ENCODE measurements around the gene TMEM212. TPM values are rescaled to one million over a fixed set of nuclear protein-coding genes. Genes with fewer than 3 reads are reported as not detected.

Gene TMEM212
- total and polyA plus RNA-seq, 4 donors, result 1.5 to 16.5 (median 8.1) TPM

DNA sequence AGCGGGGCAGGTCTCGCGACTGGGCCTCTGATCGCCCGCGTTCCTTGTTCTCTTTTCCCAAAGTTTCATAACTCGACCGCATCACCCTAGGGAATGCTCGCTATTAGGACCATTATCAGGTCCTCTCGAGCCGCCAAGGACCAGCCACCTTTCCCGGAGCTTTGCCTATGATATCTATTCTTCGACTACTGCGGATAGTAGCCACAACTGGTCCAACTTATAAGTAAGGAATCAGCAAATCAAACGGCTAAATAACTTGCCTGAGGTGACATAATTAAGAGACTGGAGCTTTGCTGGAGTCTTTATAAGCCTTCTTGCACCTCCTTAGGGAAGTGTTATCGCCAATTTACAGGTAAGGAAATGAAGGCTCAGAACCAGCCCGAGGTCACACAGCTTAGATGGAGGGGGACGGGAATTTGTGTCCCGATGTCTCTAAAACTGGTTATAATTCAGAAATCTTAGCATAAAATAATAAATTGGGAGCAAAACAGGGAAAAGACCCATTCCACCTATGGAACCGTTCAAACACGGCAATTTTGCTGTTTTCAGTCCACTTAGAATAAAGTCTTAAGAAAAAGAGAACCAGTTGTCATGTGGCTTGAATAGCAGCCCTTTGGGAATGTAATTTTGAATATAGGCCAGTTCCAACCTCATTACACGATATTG, 32.4 kb upstream of the TMEM212 start:
- WGBS, 2 donors, result 20 to 25% methylated on average over 22 of the region's 22 CpGs
- peak overlapping the region; percentile 23 for H3K4me3 ChIP-seq
- TF ChIP-seq, protein P1, sequence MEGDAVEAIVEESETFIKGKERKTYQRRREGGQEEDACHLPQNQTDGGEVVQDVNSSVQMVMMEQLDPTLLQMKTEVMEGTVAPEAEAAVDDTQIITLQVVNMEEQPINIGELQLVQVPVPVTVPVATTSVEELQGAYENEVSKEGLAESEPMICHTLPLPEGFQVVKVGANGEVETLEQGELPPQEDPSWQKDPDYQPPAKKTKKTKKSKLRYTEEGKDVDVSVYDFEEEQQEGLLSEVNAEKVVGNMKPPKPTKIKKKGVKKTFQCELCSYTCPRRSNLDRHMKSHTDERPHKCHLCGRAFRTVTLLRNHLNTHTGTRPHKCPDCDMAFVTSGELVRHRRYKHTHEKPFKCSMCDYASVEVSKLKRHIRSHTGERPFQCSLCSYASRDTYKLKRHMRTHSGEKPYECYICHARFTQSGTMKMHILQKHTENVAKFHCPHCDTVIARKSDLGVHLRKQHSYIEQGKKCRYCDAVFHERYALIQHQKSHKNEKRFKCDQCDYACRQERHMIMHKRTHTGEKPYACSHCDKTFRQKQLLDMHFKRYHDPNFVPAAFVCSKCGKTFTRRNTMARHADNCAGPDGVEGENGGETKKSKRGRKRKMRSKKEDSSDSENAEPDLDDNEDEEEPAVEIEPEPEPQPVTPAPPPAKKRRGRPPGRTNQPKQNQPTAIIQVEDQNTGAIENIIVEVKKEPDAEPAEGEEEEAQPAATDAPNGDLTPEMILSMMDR (IDR thresholded peaks at IDR 0.05; ENCODE audit: control extremely low read depth, extremely low read depth), result no peak
- no peaks in the 10 kb centered on the region for H3K36me3 ChIP-seq (ENCODE audit: control insufficient read depth in 4 of 4, insufficient read depth in 4 of 4, low read length in 4 of 4)
- H3K4me1 ChIP-seq (ENCODE audit: control insufficient read depth in 5 of 5, insufficient read depth in 5 of 5, low read length in 5 of 5), result peaks cover 0 to 26% (median 7%) of the 10 kb centered on the region in 5 donors
- peaks cover 0 to 5% (median 0%) of the 10 kb centered on the region in 3 donors for H3K27me3 ChIP-seq (ENCODE audit: control insufficient read depth in 3 of 3, insufficient read depth in 3 of 3, low read length in 2 of 3)
- ATAC-seq (ENCODE audit: insufficient read depth, low FRiP score) (no peak), DNase-seq (no peak)
- H3K27ac ChIP-seq (ENCODE audit: low read depth in 1 of 2, low read length in 1 of 2), result peak overlapping the region; percentile 79 to 96
- H3K9ac ChIP-seq (ENCODE audit: insufficient read depth in 1 of 2, low read length in 2 of 2), result no peak overlapping the region
- H3K9me3 ChIP-seq (ENCODE audit: control insufficient read depth in 4 of 4, insufficient read depth in 3 of 4, low read length in 3 of 4), result no peaks in the 10 kb centered on the region

- DNase-seq, result peak; percentile 53 to 86 (median 86)
- WGBS, 2 donors, result 23 to 45% methylated on average over 4 of the region's 4 CpGs
- H3K4me3 ChIP-seq, result no peak overlapping the region
- TF ChIP-seq, protein P1 (IDR thresholded peaks at IDR 0.05; ENCODE audit: control extremely low read depth, extremely low read depth), result no peak
- no peaks in the 10 kb centered on the region for H3K9me3 ChIP-seq (ENCODE audit: control insufficient read depth in 4 of 4, insufficient read depth in 3 of 4, low read length in 3 of 4)
- H3K9ac ChIP-seq (ENCODE audit: insufficient read depth in 1 of 2, low read length in 2 of 2), result no peak overlapping the region
- H3K27ac ChIP-seq (ENCODE audit: low read depth in 1 of 2, low read length in 1 of 2), result peak overlapping the region in 1 of 2 donors; percentile 40
- H3K36me3 ChIP-seq (ENCODE audit: control insufficient read depth in 4 of 4, insufficient read depth in 4 of 4, low read length in 4 of 4), result no peaks in the 10 kb centered on the region
- no peak for ATAC-seq (ENCODE audit: insufficient read depth, low FRiP score)
- peaks cover 0 to 5% (median 0%) of the 10 kb centered on the region in 3 donors for H3K27me3 ChIP-seq (ENCODE audit: control insufficient read depth in 3 of 3, insufficient read depth in 3 of 3, low read length in 2 of 3)
- H3K4me1 ChIP-seq (ENCODE audit: control insufficient read depth in 5 of 5, insufficient read depth in 5 of 5, low read length in 5 of 5), result peaks cover 0 to 23% (median 7%) of the 10 kb centered on the region in 5 donors
Observed at GRCh38 chr3:171811295-171811912, 31.7 kb upstream of the TMEM212 start.

GRCh38 chr3:171811913-171812335, 31.2 kb upstream of the TMEM212 start:
- DNase-seq, result no peak
- ATAC-seq (ENCODE audit: insufficient read depth, low FRiP score), result no peak
- TF ChIP-seq, protein P1 (IDR thresholded peaks at IDR 0.05; ENCODE audit: control extremely low read depth, extremely low read depth), result no peak
- no peaks in the 10 kb centered on the region for H3K36me3 ChIP-seq (ENCODE audit: control insufficient read depth in 4 of 4, insufficient read depth in 4 of 4, low read length in 4 of 4)
- peaks cover 0 to 5% (median 0%) of the 10 kb centered on the region in 3 donors for H3K27me3 ChIP-seq (ENCODE audit: control insufficient read depth in 3 of 3, insufficient read depth in 3 of 3, low read length in 2 of 3)
- no peak overlapping the region for H3K9ac ChIP-seq (ENCODE audit: insufficient read depth in 1 of 2, low read length in 2 of 2)
- peaks cover 0 to 18% (median 7%) of the 10 kb centered on the region in 5 donors for H3K4me1 ChIP-seq (ENCODE audit: control insufficient read depth in 5 of 5, insufficient read depth in 5 of 5, low read length in 5 of 5)
- H3K27ac ChIP-seq (ENCODE audit: low read depth in 1 of 2, low read length in 1 of 2), result peak overlapping the region in 1 of 2 donors; percentile 53
- H3K4me3 ChIP-seq, result no peak overlapping the region
- H3K9me3 ChIP-seq (ENCODE audit: control insufficient read depth in 4 of 4, insufficient read depth in 3 of 4, low read length in 3 of 4), result no peaks in the 10 kb centered on the region
- WGBS, 2 donors, result 96 to 97% methylated on average over 9 of the region's 9 CpGs
